HEK293 (cell line): ENCODE data around the gene DDX25.
A peak's percentile ranks its signal among the peaks of the same experiment; 100 is the strongest.

ENCODE experiments used
- CTCF ChIA-PET: fragments of 350-600 bp; formaldehyde crosslinking; extraction: SDS; loops from one replicate; lab custom pipeline; 2021; ENCODE audit warnings: antibody characterized with exemption; lab: Yijun Ruan, JAX
- POLR2A ChIA-PET: fragments of 300-600 bp; formaldehyde crosslinking; extraction: SDS; loops from one replicate; lab custom pipeline; 2020; ENCODE audit warnings: antibody characterized with exemption, inconsistent platforms; lab: Yijun Ruan, JAX
- H3K27ac ChIP-seq: fragments of 200-500 bp; sonication (Bioruptor generic); 2 replicates; pipeline ENCODE4 v1.5.1; 2014; ENCODE audit warnings: low read depth, low read length, control low read depth, inconsistent platforms; ENCODE audit errors: extremely low read depth
- H3K36me3 ChIP-seq, 2 experiments: fragments of 200-500 bp in 1 of 2; sonication (Bioruptor generic) in 1 of 2; 1 replicate in 1 of 2; 2 replicates in 1 of 2; pipeline ENCODE4 v1.5.1; 2014 to 2017; ENCODE audit warnings: inconsistent platforms in 2 of 2, low read length in 2 of 2; ENCODE audit not compliant: control insufficient read depth in 2 of 2, insufficient read depth in 1 of 2
- H3K4me1 ChIP-seq: fragments of 200-500 bp; sonication (Bioruptor generic); 2 replicates; pipeline ENCODE4 v1.5.1; 2014; ENCODE audit warnings: mild to moderate bottlenecking, low read length, inconsistent platforms; ENCODE audit not compliant: control insufficient read depth, insufficient read depth
- H3K4me3 ChIP-seq: 2 replicates; pipeline ENCODE4 v1.5.1; 2011; ENCODE audit warnings: low read depth, mild to moderate bottlenecking, control low read depth, low read length, moderate library complexity
- H3K9me3 ChIP-seq: fragments of 200-500 bp; sonication (Bioruptor generic); 2 replicates; pipeline ENCODE4 v1.5.1; 2014; ENCODE audit warnings: low read depth, low read length, inconsistent platforms; ENCODE audit not compliant: control insufficient read depth, insufficient read depth
- BCL11B ChIP-seq: fragments of 450-650 bp; formaldehyde crosslinking; IDR thresholded peaks from 2 replicates; pipeline ENCODE4 v1.5.1; 2016; ENCODE audit warnings: low read depth, missing biosample characterization, missing genetic modification characterization
- KLF16 ChIP-seq: fragments of 450-650 bp; formaldehyde crosslinking; IDR thresholded peaks from 2 replicates; pipeline ENCODE4 v1.5.1; 2017; ENCODE audit warnings: missing biosample characterization, missing genetic modification characterization
- KLF8 ChIP-seq: fragments of 450-650 bp; formaldehyde crosslinking; IDR thresholded peaks from 2 replicates; pipeline ENCODE4 v1.5.1; 2016; ENCODE audit warnings: missing biosample characterization, missing genetic modification characterization
- ZBTB1 ChIP-seq: fragments of 450-650 bp; formaldehyde crosslinking; IDR thresholded peaks from 2 replicates; pipeline ENCODE4 v1.5.1; 2016; ENCODE audit warnings: missing biosample characterization, missing genetic modification characterization
- ZFP37 ChIP-seq: fragments of 450-650 bp; formaldehyde crosslinking; IDR thresholded peaks from 2 replicates; pipeline ENCODE4 v1.5.1; 2016; ENCODE audit warnings: missing biosample characterization, missing genetic modification characterization
- ZFP69B ChIP-seq: fragments of 450-650 bp; formaldehyde crosslinking; IDR thresholded peaks from 2 replicates; pipeline ENCODE4 v1.5.1; 2016; ENCODE audit warnings: missing biosample characterization, missing genetic modification characterization
- ZNF423 ChIP-seq: fragments of 450-650 bp; formaldehyde crosslinking; IDR thresholded peaks from 2 replicates; pipeline ENCODE4 v1.5.1; 2016; ENCODE audit warnings: missing biosample characterization, missing genetic modification characterization
- ZNF629 ChIP-seq: fragments of 450-650 bp; formaldehyde crosslinking; IDR thresholded peaks from 2 replicates; pipeline ENCODE4 v1.5.1; 2017; ENCODE audit warnings: missing biosample characterization, missing genetic modification characterization
- ZNF654 ChIP-seq: fragments of 450-650 bp; formaldehyde crosslinking; IDR thresholded peaks from 2 replicates; pipeline ENCODE4 v1.5.1; 2016; ENCODE audit warnings: low read depth, missing biosample characterization, missing genetic modification characterization
- ZNF704 ChIP-seq: fragments of 450-650 bp; formaldehyde crosslinking; IDR thresholded peaks from 2 replicates; pipeline ENCODE4 v1.5.1; 2016; ENCODE audit warnings: missing biosample characterization, missing genetic modification characterization
- ZNF785 ChIP-seq: fragments of 450-650 bp; formaldehyde crosslinking; IDR thresholded peaks from 2 replicates; pipeline ENCODE4 v1.5.1; 2016; ENCODE audit warnings: missing biosample characterization, missing genetic modification characterization
- ZNF837 ChIP-seq: fragments of 450-650 bp; formaldehyde crosslinking; IDR thresholded peaks from 2 replicates; pipeline ENCODE4 v1.5.1; 2016; ENCODE audit warnings: missing biosample characterization, missing genetic modification characterization
- TF ChIP-seq, protein P1 (sequence below): fragments of 450-650 bp; formaldehyde crosslinking; IDR thresholded peaks from 2 replicates; pipeline ENCODE4 v1.5.1; 2016; ENCODE audit warnings: missing biosample characterization, missing genetic modification characterization
- TF ChIP-seq, protein P2 (sequence below): fragments of 450-650 bp; formaldehyde crosslinking; IDR thresholded peaks from 2 replicates; pipeline ENCODE4 v1.5.1; 2016; ENCODE audit warnings: missing biosample characterization, missing genetic modification characterization, borderline replicate concordance
- TF ChIP-seq, protein P3 (sequence below): fragments of 450-650 bp; formaldehyde crosslinking; IDR thresholded peaks from 2 replicates; pipeline ENCODE4 v1.5.1; 2017; ENCODE audit warnings: missing biosample characterization, missing genetic modification characterization
- TF ChIP-seq, protein P4 (sequence below): fragments of 450-650 bp; formaldehyde crosslinking; IDR thresholded peaks from 2 replicates; pipeline ENCODE4 v1.5.1; 2017; ENCODE audit warnings: missing biosample characterization, missing genetic modification characterization
- TF ChIP-seq, protein P5 (sequence below): fragments of 450-650 bp; formaldehyde crosslinking; IDR thresholded peaks from 2 replicates; pipeline ENCODE4 v1.5.1; 2017; ENCODE audit warnings: missing biosample characterization, missing genetic modification characterization

Gene DDX25

DNA sequence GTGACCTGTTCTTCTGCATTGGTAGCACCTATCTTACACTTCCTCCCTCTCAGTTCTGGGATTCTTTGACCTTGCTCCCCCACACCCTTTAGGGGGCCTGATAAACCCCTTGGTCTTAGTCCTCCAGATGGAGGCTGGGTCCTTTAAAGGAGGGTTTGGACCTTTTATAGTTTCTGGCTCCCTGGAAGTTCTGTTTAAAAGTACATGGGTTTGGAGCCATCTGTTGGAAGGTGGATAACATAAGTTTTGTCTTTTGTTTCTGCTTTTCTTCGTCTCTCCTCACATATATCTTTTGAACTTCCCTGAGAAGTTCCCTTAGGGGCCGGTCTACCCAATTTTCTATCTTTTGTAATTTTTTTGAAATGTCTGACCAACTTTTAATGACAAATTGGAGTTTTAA lies 34.8 kb upstream of the DDX25 start (continued):
- TF ChIP-seq, protein P1, sequence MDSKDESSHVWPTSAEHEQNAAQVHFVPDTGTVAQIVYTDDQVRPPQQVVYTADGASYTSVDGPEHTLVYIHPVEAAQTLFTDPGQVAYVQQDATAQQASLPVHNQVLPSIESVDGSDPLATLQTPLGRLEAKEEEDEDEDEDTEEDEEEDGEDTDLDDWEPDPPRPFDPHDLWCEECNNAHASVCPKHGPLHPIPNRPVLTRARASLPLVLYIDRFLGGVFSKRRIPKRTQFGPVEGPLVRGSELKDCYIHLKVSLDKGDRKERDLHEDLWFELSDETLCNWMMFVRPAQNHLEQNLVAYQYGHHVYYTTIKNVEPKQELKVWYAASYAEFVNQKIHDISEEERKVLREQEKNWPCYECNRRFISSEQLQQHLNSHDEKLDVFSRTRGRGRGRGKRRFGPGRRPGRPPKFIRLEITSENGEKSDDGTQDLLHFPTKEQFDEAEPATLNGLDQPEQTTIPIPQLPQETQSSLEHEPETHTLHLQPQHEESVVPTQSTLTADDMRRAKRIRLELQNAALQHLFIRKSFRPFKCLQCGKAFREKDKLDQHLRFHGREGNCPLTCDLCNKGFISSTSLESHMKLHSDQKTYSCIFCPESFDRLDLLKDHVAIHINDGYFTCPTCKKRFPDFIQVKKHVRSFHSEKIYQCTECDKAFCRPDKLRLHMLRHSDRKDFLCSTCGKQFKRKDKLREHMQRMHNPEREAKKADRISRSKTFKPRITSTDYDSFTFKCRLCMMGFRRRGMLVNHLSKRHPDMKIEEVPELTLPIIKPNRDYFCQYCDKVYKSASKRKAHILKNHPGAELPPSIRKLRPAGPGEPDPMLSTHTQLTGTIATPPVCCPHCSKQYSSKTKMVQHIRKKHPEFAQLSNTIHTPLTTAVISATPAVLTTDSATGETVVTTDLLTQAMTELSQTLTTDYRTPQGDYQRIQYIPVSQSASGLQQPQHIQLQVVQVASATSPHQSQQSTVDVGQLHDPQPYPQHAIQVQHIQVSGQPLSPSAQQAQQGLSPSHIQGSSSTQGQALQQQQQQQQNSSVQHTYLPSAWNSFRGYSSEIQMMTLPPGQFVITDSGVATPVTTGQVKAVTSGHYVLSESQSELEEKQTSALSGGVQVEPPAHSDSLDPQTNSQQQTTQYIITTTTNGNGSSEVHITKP (tag by site-specific recombination) = no peak
- TF ChIP-seq BCL11B (tag by site-specific recombination) = no peak
- no peak for TF ChIP-seq ZNF837 (tag by site-specific recombination)

GRCh38 chr11:125871391-125872137 lies 32.7 kb upstream of the DDX25 start:
- Histone ChIP-seq H3K4me1 (no peaks in the 10 kb centered on the region), H3K27ac (no peak overlapping the region), H3K36me3 (no peaks in the 10 kb centered on the region), H3K4me3 (no peak overlapping the region), H3K9me3 (no peaks in the 10 kb centered on the region)
- TF ChIP-seq ZNF654 (tag by site-specific recombination) = peak; percentile 81
- TF ChIP-seq, protein P2, sequence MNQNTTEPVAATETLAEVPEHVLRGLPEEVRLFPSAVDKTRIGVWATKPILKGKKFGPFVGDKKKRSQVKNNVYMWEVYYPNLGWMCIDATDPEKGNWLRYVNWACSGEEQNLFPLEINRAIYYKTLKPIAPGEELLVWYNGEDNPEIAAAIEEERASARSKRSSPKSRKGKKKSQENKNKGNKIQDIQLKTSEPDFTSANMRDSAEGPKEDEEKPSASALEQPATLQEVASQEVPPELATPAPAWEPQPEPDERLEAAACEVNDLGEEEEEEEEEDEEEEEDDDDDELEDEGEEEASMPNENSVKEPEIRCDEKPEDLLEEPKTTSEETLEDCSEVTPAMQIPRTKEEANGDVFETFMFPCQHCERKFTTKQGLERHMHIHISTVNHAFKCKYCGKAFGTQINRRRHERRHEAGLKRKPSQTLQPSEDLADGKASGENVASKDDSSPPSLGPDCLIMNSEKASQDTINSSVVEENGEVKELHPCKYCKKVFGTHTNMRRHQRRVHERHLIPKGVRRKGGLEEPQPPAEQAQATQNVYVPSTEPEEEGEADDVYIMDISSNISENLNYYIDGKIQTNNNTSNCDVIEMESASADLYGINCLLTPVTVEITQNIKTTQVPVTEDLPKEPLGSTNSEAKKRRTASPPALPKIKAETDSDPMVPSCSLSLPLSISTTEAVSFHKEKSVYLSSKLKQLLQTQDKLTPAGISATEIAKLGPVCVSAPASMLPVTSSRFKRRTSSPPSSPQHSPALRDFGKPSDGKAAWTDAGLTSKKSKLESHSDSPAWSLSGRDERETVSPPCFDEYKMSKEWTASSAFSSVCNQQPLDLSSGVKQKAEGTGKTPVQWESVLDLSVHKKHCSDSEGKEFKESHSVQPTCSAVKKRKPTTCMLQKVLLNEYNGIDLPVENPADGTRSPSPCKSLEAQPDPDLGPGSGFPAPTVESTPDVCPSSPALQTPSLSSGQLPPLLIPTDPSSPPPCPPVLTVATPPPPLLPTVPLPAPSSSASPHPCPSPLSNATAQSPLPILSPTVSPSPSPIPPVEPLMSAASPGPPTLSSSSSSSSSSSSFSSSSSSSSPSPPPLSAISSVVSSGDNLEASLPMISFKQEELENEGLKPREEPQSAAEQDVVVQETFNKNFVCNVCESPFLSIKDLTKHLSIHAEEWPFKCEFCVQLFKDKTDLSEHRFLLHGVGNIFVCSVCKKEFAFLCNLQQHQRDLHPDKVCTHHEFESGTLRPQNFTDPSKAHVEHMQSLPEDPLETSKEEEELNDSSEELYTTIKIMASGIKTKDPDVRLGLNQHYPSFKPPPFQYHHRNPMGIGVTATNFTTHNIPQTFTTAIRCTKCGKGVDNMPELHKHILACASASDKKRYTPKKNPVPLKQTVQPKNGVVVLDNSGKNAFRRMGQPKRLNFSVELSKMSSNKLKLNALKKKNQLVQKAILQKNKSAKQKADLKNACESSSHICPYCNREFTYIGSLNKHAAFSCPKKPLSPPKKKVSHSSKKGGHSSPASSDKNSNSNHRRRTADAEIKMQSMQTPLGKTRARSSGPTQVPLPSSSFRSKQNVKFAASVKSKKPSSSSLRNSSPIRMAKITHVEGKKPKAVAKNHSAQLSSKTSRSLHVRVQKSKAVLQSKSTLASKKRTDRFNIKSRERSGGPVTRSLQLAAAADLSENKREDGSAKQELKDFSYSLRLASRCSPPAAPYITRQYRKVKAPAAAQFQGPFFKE (tag by site-specific recombination) = no peak
- TF ChIP-seq, protein P3, sequence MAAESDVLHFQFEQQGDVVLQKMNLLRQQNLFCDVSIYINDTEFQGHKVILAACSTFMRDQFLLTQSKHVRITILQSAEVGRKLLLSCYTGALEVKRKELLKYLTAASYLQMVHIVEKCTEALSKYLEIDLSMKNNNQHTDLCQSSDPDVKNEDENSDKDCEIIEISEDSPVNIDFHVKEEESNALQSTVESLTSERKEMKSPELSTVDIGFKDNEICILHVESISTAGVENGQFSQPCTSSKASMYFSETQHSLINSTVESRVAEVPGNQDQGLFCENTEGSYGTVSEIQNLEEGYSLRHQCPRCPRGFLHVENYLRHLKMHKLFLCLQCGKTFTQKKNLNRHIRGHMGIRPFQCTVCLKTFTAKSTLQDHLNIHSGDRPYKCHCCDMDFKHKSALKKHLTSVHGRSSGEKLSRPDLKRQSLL (tag by site-specific recombination) = peak; percentile 52; the same call in 1 of the 2 replicates
- CTCF ChIA-PET = interaction anchor here (0.5 to 2.0 kb wide), 3 partner anchors 9 to 728 kb away, joined by 3 to 7 read pairs (median 3); no protein-coding TSS in a partner anchor
- POLR2A ChIA-PET = no interaction called here

DNA sequence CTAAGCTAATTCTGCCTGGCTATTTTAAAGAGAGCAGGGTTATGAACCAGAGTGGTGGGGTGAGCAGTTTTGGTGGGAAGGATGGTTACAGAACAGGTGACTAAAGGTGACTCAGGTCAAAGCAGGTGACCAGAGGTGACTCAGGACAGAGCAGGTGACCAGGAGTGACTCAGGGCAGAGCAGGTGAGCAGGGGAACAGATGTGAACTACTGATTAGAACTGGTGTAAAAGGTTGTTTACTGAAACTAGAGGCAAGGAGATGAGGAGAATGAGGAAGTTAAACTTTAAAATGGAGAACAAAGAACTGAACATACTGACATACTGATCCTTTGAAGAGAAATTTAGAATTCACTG lies 32.2 kb upstream of the DDX25 start:
- Histone ChIP-seq H3K9me3 (no peaks in the 10 kb centered on the region), H3K4me3 (no peak overlapping the region), H3K4me1 (no peaks in the 10 kb centered on the region), H3K36me3 (no peaks in the 10 kb centered on the region), H3K27ac (no peak overlapping the region)
- ChIA-PET POLR2A (no interaction called here), CTCF (interaction anchor here (0.5 to 2.0 kb wide), 3 partner anchors 9 to 729 kb away, joined by 3 to 7 read pairs (median 3); no protein-coding TSS in a partner anchor)
- TF ChIP-seq ZNF785 (tag by site-specific recombination) (no peak), ZBTB1 (tag by site-specific recombination) (no peak), ZNF837 (tag by site-specific recombination) (no peak), ZNF704 (no peak), ZNF629 (tag by site-specific recombination) (no peak), ZNF423 (no peak), ZFP37 (no peak), ZFP69B (no peak), KLF8 (no peak), KLF16 (tag by site-specific recombination) (no peak)
- TF ChIP-seq, protein P4, sequence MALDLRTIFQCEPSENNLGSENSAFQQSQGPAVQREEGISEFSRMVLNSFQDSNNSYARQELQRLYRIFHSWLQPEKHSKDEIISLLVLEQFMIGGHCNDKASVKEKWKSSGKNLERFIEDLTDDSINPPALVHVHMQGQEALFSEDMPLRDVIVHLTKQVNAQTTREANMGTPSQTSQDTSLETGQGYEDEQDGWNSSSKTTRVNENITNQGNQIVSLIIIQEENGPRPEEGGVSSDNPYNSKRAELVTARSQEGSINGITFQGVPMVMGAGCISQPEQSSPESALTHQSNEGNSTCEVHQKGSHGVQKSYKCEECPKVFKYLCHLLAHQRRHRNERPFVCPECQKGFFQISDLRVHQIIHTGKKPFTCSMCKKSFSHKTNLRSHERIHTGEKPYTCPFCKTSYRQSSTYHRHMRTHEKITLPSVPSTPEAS = no peak
- TF ChIP-seq, protein P5, sequence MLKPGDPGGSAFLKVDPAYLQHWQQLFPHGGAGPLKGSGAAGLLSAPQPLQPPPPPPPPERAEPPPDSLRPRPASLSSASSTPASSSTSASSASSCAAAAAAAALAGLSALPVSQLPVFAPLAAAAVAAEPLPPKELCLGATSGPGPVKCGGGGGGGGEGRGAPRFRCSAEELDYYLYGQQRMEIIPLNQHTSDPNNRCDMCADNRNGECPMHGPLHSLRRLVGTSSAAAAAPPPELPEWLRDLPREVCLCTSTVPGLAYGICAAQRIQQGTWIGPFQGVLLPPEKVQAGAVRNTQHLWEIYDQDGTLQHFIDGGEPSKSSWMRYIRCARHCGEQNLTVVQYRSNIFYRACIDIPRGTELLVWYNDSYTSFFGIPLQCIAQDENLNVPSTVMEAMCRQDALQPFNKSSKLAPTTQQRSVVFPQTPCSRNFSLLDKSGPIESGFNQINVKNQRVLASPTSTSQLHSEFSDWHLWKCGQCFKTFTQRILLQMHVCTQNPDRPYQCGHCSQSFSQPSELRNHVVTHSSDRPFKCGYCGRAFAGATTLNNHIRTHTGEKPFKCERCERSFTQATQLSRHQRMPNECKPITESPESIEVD = no peak
